ENCODE data around the gene IQGAP2.
"Not testable (repeated sequence)": the region's sequence is repeated elsewhere in the genome, so short reads cannot be mapped to it uniquely, and the experiment has no call there.

Gene IQGAP2

DNA sequence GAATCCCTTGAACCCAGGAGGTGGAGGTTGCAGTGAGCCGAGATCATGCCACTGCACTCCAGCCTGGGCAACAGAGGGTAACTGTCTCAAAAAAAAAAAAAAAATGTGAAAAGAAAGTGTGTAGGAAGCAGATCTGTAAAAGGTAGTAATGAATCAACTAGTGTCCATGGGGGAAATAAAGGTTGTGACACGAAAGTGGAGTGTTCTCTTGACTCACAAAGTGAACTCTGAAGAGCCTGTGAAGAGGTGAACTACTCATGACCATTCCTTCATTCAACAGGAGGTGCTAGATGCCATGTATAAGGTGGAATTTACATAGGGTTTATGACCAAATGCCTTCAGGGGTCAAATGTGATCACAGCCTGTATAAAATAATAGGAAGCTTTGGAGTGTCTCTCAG, 12.8 kb downstream of the IQGAP2 start:
- DNase-seq: no peak

DNA sequence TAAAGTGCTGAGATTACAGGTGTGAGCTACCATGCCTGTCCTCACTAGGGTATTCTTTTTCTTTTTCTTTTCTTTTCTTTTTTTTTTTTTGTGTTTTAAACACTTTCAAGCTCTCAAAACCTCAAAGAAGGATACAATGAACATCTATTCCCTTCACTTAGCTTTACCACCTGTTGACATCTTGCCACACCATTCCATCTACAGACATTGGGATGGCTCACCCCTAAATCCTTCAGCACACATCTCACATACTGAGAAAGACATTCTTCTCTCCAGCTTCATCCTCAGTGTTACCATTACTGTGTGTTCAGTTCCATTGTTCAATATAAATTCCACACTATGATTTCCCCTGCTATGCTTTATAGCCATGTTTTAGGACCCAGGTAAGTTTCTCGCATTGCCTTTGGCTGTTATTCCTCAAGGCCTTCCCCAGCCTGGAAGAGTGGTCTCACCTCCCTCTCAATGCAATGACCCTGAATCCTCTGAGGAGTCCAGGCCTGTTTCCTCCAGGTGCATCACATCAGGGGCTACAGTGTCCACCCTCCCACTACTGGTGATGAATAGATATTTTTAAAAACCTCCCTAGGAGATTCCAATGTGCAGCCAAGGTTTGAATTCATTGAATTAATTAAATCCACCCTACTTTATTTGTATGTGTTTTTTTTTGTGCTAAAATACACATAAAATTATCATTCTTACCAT, 16.7 kb downstream of the IQGAP2 start:
- no peak for DNase-seq

DNA sequence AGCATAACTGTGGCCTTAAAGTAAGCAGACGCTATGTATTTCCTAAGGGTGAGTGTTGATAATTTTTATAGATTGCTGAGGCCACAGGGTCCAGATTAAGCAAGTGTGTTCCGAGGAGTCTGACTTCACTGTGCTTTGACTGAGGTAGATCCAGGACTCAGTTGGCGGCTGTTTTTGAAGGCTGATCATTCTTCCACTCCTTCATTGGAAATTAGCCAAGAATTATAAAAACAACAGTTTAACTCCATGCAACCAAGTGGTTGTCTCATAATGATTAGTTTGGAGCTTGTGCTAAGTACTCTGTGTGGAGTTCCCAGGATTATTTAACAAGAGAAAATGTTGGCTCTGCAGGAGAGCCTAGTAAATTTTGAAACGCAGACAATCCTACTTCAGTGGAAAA, 19.1 kb downstream of the IQGAP2 start:
- DNase-seq: no peak

DNA sequence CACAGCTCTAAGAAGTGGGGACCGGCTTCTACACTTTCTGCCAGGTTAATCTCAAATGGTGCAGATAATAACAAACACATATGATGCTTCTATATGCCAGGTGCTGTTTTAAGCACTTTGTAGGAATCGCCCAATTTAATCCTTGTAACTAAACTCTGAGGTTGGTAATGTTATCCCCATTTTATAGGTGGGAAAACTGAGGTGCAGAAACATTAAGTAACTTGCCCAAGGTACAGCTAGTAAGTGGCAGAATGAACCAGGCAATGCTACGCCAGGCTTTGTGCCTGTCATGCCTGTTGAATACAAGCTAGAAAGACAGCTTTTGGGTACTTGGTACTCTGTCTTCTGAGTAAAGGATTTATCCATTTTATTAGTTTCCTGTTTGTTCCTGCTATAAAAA, 19.7 kb downstream of the IQGAP2 start:
- no peak for DNase-seq

DNA sequence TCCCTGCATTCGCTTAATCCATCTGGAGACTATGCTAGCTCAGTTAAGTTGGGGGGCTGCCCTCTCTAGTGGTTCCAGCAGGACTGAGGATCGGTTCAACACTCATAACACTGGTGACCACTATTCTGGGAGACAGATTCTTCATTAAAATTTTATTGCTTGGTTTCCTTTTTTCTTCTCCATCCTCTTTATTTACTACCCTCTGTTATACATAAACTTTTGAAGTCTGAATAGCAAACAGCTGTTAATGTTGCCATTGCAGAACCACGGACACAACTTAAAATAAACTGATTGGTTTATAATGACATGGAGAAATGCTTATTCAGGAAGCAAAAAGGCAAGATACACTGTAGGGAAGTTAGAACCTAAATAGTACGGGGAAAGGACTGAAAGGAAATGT, 22.1 kb downstream of the IQGAP2 start:
- DNase-seq: no peak

DNA sequence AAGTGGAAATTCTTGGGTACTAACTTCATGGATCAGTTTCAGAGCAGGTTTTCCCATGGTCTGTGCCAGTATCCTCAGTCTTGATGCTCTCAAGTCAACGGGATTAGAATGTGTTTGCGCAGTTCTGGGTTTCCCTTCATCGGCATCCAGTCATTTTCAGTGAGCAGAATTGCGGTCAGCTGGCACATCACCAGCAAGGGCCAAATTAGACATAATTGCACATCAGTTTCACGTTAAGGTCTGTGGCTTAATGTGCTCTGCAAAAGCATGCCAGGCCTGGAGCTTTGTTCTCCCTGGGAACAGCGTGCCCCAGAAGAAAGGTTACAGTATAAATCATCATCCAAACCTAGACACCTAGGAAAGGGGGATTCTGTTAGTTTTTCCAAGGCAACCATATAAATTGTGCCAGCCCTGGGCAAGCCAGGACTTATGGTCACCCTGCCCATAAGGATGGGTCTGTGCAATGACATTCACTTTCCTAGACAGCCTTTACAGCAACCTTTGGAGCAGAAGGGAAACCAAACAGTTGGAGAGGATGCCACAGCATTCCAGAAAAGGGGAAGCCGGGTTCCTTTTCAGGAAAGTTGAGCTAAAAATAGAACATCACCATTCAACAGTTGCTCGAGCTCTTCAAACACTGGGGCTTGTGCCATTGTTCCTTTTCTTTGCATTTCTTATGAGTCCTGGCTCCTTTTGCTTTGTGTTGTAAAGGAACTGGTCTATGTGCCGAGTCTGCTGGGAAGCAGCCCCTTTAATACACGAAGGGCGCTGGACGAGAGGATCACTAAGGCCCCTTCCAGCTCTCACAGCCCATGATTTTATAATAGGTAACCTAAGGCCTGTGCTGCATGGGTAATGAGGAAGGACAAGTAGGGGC, 23.1 kb downstream of the IQGAP2 start:
- DNase-seq: no peak

DNA sequence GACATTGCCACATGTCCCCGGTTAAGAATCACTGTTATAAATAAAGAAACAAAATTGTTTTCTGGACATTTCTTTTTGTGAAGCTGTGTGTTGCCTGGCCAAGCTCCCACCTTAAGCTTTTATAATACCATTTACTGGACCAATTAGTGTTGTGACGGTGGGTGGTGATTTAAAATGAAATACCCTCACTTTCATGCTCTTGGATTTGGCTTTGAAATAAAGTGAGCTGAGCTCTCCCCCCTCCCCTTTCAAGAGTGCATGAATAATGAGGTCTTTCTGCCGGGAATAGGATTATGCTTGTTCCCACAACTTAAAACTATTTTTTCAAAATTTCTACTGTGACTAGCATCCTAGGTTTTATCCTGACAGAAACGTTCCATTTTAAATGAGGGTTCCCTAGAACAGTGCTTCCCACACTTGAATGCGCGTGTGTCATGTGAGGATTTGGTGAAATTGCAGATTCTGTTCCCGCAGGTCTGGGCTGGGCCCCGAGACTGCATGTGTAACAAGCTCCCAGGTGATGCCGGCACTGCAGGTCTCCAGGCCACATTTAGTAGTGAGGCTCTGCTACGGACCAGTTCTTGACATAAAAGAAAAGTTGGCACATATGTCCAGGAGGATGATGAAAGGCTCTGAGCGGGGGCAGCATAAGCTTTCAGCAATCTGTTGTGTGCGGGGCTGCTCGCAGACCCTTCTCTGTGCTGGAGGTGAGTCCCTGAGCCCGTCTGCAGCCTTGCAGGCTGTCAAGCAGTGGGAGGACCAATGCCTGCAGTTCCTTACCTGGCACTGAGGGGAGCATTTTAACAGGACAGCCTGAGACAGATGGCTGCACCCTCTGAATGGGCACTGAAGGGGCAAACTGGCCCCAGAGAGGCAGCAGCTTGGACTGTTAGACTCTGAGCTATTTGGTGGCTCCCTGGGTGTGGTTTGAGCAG, 24.4 kb downstream of the IQGAP2 start:
- DNase-seq: no peak

DNA sequence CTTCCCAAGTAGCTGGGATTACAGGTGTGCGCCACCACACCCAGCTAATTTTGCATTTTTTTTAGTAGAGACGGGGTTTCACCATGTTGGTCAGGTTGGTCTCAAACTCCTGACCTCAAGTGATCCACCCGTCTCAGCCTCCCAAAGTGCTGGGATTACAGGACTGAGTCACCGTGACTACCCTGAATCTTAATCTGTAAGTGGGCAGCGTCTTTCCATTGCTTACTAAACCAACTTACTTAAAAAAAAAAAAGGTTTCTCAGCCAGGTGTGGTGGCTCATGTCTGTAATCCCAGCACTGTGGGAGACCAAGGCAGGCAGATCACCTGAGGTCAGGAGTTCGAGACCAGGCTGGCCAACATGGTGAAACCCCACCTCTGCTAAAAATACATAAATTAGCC, 25.5 kb downstream of the IQGAP2 start:
- DNase-seq: not testable (repeated sequence)

DNA sequence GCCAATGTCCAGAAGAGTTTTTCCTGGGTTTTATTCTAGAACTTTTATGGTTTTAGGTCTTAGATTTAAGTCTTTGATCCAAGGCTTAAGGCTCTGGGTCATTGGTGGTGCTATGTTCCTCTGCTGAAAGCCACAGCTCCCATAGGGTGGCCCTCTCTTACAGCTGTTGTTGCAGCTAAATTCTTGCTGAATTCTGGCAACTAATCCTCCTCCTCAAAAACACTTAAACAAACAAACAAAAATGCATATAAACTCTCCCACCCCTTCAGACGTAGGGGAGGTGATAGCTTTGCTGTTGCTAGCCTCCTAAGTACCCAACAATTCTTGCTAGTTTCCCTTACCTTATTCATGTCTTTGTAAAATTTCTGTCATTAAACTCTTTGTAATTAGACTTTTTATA, 30.2 kb downstream of the IQGAP2 start:
- no peak for DNase-seq

DNA sequence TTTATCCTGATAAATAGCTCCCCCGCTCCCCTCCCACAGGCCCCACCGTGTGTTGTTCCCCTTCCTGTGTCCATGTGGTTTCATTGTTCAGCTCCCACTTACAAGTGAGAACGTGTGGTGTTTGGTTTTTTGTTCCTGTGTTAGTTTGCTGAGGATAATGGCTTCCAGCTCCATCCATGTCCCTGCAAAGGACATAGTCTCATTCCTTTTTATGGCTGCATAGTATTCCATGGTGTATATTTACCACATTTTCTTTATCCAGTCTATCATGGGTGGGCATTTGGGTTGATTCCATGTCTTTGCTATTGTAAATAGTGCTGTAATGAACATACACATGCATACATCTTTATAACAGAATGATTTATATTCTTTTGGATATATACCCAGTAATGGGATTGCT, 34.4 kb downstream of the IQGAP2 start:
- not testable (repeated sequence) for DNase-seq

DNA sequence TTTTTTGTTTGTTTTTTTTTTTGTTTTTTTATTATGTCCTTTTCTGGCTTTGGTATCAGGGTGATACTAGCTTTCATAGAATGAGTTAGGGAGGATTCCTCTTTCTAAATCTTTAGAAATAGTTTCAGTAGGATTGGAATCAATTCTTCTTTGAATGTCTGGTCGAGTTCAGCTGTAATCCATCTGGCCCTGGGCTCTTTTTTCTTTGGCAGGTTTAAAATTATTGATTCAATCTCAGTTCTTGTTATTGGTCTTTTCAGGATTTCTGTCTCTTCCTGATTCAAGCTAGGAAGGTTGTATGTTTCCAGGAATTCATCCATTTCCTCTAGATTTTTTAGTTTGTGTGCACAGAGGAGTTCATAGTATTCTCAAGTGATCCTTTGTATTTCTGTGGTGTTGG, 34.9 kb downstream of the IQGAP2 start:
- DNase-seq: no peak

DNA sequence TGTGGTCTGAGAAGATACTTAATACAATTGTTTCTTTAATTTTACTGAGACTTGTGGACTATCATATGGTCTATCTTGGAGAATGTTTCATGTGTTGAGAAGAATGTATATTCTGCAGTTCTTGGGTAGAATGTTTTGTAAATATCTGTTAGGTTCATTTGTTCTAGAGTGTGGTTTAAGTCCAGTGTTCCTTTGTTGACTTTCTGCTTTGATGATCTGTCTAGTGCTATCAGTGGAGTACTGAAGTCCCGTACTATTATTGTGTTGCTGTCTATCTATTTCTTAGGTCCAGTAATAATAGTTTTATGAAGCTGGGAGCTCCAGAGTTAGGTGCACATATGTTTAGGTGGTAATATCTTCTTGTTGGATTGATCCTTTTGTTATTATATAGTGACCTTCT, 36.1 kb downstream of the IQGAP2 start:
- DNase-seq: no peak

DNA sequence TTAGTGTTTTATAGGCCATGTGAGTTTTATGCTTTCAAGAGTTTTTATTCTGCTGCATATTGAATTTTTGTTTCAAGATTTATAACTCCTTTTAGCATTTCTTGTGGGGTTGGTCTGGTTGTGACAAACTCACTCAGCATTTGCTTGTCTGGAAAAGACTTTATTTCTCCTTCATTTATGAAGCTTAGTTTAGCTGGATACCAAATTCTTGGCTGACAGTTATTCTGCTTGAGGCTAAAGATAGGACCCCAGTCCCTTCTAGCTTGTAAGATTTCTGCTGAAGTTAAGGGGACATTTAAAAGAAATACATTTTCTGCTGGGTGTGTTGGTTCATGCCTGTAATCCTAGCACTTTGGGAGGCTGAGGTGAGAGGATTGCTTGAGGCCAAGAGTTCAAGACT, 36.8 kb downstream of the IQGAP2 start:
- DNase-seq: no peak

DNA sequence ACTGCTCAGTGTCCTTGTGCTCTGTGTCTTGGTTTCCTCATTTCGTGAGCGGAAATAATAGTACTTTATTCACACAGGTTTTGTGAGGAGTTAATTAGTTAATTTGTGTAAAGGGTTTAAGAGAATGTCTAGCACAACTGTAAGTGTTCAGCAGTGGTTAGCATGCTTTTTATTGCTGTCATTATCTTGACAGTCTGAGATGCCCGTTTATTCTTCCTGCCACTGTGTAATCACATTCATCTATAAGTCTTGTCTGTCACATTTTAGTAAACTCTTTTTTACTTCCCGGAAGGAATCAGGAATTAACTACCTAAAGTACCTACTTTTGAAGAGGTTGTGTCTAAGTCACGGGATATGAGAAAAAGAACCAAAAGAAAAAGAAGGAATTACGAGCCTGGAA, 38.0 kb downstream of the IQGAP2 start:
- DNase-seq: no peak

DNA sequence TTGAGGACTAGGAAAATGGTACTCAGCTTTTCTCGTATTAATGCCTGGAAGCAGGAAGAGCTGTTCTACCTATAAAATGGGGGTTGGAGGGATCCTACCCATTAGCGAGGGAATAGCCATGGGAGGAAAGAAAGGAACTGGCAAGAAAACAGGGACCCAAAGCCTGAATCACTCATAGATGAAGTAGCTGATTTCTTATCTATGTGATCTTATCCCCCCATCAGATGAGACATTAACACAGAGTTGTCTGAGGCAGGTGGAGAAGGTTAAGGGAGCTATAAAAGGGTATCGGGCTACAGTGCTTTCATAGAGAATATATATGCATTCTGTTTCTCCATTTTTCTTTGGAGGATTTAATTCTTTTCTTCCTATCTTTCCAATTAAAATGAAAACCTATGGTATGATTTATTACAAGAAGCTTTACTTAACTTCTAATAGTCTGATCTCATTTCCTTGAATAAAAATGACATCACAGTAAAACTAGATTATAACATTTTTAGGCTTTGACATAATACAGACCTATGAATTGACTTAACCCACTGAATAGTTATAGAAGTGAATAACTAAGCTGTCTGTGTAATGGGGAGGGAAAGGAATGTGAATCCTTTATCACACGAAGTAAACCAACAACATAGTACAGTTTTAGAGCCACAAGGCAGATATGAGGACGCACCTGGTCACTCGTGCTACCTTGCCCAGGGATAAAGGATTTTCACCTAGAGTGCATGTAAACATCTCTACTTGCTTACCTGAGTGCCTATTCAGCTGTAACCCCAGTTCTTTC, 39.0 kb downstream of the IQGAP2 start:
- no peak for DNase-seq

DNA sequence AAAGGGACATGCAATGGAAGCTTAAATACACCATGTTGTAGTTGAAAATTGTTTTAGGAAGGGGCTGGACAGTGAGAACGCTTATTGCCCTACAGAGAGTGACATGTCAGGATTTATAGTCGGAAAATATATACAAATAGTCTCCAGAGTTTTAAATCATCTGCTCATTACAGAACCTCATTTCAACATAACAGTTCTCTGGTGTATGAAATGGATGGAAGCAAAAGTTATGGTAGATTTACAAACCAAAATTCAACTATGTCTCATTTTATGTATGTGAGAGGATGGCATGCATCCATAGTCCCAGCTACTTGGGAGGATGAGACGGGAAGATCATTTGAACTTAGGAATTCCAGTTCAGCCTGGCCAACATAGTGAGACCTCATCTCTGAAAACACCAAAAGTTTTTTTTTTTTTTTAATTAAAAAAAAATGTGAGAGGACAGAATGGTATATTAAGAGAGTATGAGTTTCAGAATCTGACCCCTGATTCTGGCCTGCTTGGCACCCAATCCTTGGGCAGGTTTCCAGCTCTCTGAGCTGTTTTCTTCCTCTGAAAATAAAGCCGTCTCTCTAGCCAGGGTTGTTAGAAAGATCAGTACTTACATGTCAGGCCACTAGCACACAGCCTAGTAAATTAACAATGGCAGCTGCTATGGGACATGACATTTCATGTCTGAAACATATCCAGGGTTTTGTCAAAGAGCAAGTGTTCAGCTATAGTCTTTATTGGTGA, 40.1 kb downstream of the IQGAP2 start:
- no peak for DNase-seq

DNA sequence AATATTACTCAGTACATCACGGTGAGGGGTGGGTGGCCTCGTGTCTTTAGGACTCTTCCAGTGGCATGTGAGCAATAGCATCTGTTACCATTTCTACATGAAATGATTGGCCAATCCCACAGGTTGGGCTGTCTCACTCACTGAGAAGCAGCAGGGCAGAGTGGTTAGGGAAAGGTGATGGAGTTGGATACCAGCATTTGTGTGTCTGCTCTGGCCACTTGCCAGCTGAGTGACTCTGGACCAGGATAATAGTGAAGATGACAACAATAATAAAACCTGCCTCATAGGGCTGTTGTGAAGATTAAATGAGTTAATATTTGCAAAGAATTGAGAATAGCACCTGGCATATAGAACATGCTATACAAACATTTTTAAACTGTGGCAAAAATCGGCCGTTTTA, 42.0 kb downstream of the IQGAP2 start:
- DNase-seq: no peak

DNA sequence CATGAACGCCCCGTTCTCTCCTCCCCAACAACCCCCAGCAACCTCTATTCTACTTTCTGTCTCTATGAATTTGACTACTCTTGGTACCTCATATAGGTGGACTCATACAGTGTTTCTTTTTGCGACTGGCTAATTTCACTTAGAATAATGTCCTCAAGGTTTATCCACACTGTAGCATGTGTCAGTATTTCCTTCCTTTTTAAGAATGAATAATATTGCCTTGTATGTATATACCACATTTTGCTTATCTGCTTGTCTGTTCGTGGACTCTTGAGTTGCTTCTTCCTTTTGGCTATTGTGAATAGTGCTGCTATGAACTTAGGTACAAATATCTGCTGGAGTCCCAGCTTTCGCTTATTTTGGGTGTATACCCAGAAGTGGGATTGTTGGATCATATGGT, 42.7 kb downstream of the IQGAP2 start:
- no peak for DNase-seq

DNA sequence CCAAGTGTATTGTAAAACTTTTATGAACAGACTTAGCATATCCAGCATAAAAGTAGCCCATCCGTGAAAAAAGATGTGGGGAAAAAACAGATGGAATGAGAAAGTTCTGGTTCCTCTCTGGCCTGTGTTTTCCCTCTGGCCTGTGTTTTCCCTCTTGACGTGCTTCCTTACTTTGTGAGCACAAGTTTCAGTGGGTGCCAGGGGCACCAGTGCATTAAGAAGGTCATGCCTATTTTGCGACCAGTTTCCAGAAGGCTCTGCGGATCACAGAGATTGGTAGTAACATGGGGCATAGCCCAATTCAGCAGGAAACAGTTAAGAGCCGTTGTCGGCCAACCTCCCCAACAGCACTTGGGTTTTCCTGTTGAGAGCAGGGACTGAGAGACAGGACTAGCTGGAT, 43.7 kb downstream of the IQGAP2 start:
- no peak for DNase-seq

DNA sequence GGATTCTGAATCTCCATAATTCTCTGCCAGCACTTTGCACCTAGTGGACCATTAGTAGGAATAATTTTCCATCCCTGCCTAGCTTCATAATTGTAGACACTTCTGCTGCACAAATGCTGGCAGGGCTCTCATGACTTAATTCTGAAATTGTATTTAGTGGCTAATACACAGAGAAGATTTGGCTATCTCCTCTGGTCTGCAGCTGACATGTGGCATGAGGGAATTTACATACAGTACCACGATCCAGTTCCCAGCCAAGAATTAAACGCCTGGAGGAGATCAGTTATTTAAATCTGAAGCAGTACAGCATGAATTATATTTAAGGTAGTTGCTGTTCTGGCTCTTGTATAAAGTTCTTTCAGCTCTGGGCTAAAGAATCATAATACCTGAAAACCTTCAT, 46.5 kb downstream of the IQGAP2 start:
- DNase-seq: no peak

DNA sequence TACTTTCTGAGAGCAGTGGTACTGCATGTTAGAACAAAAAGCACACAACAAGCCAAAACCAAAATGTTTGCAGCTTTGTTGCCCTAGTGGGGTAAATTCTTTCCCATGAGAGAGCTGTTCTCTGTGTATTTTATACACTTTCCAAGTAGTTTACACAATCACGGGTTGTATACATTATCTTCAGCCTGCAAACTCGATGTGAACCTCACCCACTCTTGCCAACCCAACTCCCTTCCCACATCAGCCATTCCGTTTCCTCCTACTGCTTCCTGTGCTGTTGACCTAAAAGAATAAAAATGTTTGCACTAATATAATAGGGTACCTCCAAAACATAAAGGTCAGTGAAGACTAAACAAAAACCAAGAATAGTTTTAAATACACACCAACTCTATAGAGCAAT, 47.0 kb downstream of the IQGAP2 start:
- DNase-seq: no peak

Measured in DMS79 treated with DMSO at 0.1 percent for 48 hours (cell line).